ENCODE data around the gene SMTN. TPM values are rescaled to one million over a fixed set of nuclear protein-coding genes. Genes with fewer than 3 reads are reported as not detected.

Gene SMTN
- total RNA-seq, 1 experiment from 2014 or later = 145 TPM

DNA sequence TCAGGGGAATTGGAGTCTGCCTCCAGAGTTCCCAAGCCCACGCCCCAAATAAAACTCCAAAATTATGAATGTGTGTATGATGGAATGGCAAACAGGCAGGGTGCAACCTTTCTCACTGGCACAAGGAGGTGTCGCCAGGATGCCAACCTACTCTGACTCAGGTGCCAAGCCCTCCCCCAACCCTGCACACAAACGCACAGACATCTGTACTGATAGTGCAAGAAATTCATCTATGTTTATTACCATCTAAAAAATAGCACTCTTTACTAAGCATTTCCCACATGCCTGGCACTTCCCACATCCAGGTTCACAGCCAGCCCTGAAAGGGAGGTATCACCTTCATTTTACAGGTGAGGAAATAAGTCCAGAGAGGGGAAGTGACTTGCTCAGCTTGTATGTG is 57.9 kb downstream of the SMTN start:
- no TSS peak for BruUV-seq (replicated peaks)
- Histone ChIP-seq H3K4me2 (ENCODE audit: low read length) (no peak overlapping the region), H3K36me3 (ENCODE audit: low read depth, low read length) (no peaks in the 10 kb centered on the region), H3K4me1 (ENCODE audit: insufficient read depth, low read length) (no peaks in the 10 kb centered on the region), H3K9ac (ENCODE audit: low read length) (no peak overlapping the region), H3F3A (ENCODE audit: low read length, unreplicated experiment) (no peaks in the 10 kb centered on the region), H3K27me3 (ENCODE audit: low read length) (no peaks in the 10 kb centered on the region), H3K9me2 (replicated peaks; ENCODE audit: low read length) (no peaks in the 10 kb centered on the region), H2AFZ (ENCODE audit: low read length) (no peak overlapping the region), H3K27ac (ENCODE audit: low read length) (no peak overlapping the region), H3K79me2 (ENCODE audit: low read length) (no peaks in the 10 kb centered on the region), H3K4me3 (ENCODE audit: low read length) (no peak overlapping the region), H3K9me3 (ENCODE audit: low read length) (no peaks in the 10 kb centered on the region), H4K20me1 (ENCODE audit: low read length) (no peaks in the 10 kb centered on the region)
- ChIA-PET CTCF (no interaction called here), POLR2A (ENCODE audit: unreplicated experiment) (no interaction called here)
- TF ChIP-seq EZH2 (IDR thresholded peaks at IDR 0.05; ENCODE audit: low read length, unreplicated experiment) (no peak), EZH2phosphoT487 (IDR thresholded peaks at IDR 0.05; ENCODE audit: borderline replicate concordance, low read length) (no peak)
- intact Hi-C loops (cut with micrococcal nuclease) = no loop called here
- DNase-seq (no peak), ATAC-seq (no peak; the same call in 1 of the 2 replicates)

DNA sequence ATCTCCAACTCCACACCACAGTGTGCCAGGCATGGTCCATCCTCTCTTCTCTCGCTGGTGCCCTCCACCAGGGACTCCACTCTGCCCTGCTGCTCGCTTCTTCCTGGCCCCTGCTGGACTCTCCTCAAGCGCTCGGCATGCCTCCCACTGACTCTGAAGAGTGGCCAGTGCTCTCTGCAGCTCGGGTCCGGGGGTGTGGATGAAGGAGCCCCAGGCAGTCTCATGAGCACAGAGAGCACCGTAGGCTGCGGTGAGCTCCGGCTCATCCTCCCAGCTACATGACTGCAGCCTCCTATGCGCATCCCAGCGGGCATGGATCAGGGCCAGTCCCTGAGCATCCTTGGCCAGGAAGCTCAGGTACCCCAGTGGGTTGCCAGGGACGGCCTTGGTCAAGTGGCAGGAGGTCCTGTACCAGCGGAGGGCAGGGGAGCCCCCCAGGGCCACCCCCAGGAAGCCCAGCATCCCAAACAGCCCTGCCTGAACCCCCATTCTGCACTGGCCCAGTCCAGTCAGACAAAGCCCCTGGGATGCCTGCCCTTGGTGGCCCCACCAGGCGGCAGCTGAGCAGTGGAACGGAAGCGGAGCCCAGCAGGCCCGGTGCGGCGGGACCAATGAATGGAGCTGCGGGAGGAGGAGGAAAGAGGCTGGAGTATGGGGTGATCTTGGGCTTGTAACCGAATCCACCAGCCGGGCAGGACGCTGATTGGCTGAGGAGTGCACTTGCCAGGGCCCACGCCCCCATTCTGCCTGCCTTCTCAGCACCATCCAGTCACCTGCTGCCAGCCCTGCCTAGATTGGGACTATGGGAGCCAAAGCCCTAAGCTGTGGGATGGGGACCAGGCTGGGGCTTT is 59.0 kb downstream of the SMTN start, which contains the start of gene PLA2G3:
TSS of gene PLA2G3 (minus strand) at position 643 of the 851 bp plus-strand sequence. CDS start at position 489, 154 bp downstream.
- H3K36me3 ChIP-seq (ENCODE audit: low read depth, low read length) = no peaks in the 10 kb centered on the region
- H3K79me2 ChIP-seq (ENCODE audit: low read length) = no peaks in the 10 kb centered on the region
- no peaks in the 10 kb centered on the region for H3K4me1 ChIP-seq (ENCODE audit: insufficient read depth, low read length)
- intact Hi-C loops (cut with micrococcal nuclease) = no loop called here
- H3K27ac ChIP-seq (ENCODE audit: low read length) = no peak within 1 kb of the TSS
- H3K27me3 ChIP-seq (ENCODE audit: low read length) = no peaks in the 10 kb centered on the region
- H3K4me3 ChIP-seq (ENCODE audit: low read length) = no peak within 1 kb of the TSS
- no peak within 1 kb of the TSS for H2AFZ ChIP-seq (ENCODE audit: low read length)
- no TSS peak for BruUV-seq (replicated peaks)
- CTCF ChIA-PET = no interaction called here
- H3F3A ChIP-seq (ENCODE audit: low read length, unreplicated experiment) = no peaks in the 10 kb centered on the region
- POLR2A ChIA-PET (ENCODE audit: unreplicated experiment) = no interaction called here
- ATAC-seq (no peak), DNase-seq (no peak)
- H3K9me2 ChIP-seq (replicated peaks; ENCODE audit: low read length) = no peaks in the 10 kb centered on the region
- H3K9me3 ChIP-seq (ENCODE audit: low read length) = no peaks in the 10 kb centered on the region
- TF ChIP-seq EZH2phosphoT487 (IDR thresholded peaks at IDR 0.05; ENCODE audit: borderline replicate concordance, low read length) (no peak), EZH2 (IDR thresholded peaks at IDR 0.05; ENCODE audit: low read length, unreplicated experiment) (no peak)
- TF ChIP-seq, protein P1, sequence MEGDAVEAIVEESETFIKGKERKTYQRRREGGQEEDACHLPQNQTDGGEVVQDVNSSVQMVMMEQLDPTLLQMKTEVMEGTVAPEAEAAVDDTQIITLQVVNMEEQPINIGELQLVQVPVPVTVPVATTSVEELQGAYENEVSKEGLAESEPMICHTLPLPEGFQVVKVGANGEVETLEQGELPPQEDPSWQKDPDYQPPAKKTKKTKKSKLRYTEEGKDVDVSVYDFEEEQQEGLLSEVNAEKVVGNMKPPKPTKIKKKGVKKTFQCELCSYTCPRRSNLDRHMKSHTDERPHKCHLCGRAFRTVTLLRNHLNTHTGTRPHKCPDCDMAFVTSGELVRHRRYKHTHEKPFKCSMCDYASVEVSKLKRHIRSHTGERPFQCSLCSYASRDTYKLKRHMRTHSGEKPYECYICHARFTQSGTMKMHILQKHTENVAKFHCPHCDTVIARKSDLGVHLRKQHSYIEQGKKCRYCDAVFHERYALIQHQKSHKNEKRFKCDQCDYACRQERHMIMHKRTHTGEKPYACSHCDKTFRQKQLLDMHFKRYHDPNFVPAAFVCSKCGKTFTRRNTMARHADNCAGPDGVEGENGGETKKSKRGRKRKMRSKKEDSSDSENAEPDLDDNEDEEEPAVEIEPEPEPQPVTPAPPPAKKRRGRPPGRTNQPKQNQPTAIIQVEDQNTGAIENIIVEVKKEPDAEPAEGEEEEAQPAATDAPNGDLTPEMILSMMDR (conservative IDR thresholded peaks at IDR 0.05; ENCODE audit: low read depth, low read length) = no peak
- no peak within 1 kb of the TSS for H3K4me2 ChIP-seq (ENCODE audit: low read length)
- H3K9ac ChIP-seq (ENCODE audit: low read length) = no peak within 1 kb of the TSS
- H4K20me1 ChIP-seq (ENCODE audit: low read length) = no peaks in the 10 kb centered on the region

DNA sequence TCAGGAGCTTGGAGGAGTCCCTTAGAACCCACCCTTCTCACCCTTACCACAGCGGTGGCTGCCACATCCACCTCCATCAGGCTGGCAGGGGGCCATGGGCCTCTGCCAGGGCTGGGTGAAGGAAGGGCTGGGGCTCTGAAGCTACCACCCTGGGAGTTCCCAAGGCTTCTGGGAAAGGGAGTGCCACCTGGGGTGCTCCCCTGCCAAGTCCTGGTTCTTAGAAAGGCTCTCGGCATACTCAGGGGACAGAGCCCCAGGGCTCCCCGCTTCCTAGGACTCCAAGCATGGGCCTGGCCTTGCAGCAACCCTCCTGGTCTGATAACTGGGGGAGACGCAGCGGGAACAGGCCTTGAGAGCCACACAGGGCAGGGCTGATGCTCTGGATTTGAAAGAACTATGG is 59.6 kb downstream of the SMTN start:
- no peaks in the 10 kb centered on the region for H3F3A ChIP-seq (ENCODE audit: low read length, unreplicated experiment)
- no peaks in the 10 kb centered on the region for H3K4me1 ChIP-seq (ENCODE audit: insufficient read depth, low read length)
- no peak for TF ChIP-seq EZH2 (IDR thresholded peaks at IDR 0.05; ENCODE audit: low read length, unreplicated experiment)
- no peak for TF ChIP-seq EZH2phosphoT487 (IDR thresholded peaks at IDR 0.05; ENCODE audit: borderline replicate concordance, low read length)
- TF ChIP-seq, protein P1 (conservative IDR thresholded peaks at IDR 0.05; ENCODE audit: low read depth, low read length) = no peak
- no peak for DNase-seq
- no peak overlapping the region for H3K4me3 ChIP-seq (ENCODE audit: low read length)
- H4K20me1 ChIP-seq (ENCODE audit: low read length) = no peaks in the 10 kb centered on the region
- H3K9me2 ChIP-seq (replicated peaks; ENCODE audit: low read length) = no peaks in the 10 kb centered on the region
- H3K27ac ChIP-seq (ENCODE audit: low read length) = no peak overlapping the region
- H3K9me3 ChIP-seq (ENCODE audit: low read length) = no peaks in the 10 kb centered on the region
- CTCF ChIA-PET = no interaction called here
- H3K36me3 ChIP-seq (ENCODE audit: low read depth, low read length) = no peaks in the 10 kb centered on the region
- POLR2A ChIA-PET (ENCODE audit: unreplicated experiment) = no interaction called here
- ATAC-seq = no peak
- H3K4me2 ChIP-seq (ENCODE audit: low read length) = no peak overlapping the region
- intact Hi-C loops (cut with micrococcal nuclease) = no loop called here
- no peaks in the 10 kb centered on the region for H3K79me2 ChIP-seq (ENCODE audit: low read length)
- no peak overlapping the region for H2AFZ ChIP-seq (ENCODE audit: low read length)
- H3K27me3 ChIP-seq (ENCODE audit: low read length) = no peaks in the 10 kb centered on the region
- H3K9ac ChIP-seq (ENCODE audit: low read length) = no peak overlapping the region
- no TSS peak for BruUV-seq (replicated peaks)

Measured in PC-3 (cell line).